GM19043 (cell line): ENCODE results near the gene ZNF148.
A peak's percentile ranks its signal among the peaks of the same experiment; 100 is the strongest.
"Not testable (repeated sequence)": the region's sequence is repeated elsewhere in the genome, so short reads cannot be mapped to it uniquely, and the experiment has no call there.

Experiments
- ATAC-seq: cut with Tn5 transposase; IDR thresholded peaks from one replicate; pipeline ENCODE4 v1.9.1; 2021; ENCODE audit warnings: low read depth; ENCODE audit not compliant: unreplicated experiment

The ZNF148 gene, protein sequence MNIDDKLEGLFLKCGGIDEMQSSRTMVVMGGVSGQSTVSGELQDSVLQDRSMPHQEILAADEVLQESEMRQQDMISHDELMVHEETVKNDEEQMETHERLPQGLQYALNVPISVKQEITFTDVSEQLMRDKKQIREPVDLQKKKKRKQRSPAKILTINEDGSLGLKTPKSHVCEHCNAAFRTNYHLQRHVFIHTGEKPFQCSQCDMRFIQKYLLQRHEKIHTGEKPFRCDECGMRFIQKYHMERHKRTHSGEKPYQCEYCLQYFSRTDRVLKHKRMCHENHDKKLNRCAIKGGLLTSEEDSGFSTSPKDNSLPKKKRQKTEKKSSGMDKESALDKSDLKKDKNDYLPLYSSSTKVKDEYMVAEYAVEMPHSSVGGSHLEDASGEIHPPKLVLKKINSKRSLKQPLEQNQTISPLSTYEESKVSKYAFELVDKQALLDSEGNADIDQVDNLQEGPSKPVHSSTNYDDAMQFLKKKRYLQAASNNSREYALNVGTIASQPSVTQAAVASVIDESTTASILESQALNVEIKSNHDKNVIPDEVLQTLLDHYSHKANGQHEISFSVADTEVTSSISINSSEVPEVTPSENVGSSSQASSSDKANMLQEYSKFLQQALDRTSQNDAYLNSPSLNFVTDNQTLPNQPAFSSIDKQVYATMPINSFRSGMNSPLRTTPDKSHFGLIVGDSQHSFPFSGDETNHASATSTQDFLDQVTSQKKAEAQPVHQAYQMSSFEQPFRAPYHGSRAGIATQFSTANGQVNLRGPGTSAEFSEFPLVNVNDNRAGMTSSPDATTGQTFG

DNA sequence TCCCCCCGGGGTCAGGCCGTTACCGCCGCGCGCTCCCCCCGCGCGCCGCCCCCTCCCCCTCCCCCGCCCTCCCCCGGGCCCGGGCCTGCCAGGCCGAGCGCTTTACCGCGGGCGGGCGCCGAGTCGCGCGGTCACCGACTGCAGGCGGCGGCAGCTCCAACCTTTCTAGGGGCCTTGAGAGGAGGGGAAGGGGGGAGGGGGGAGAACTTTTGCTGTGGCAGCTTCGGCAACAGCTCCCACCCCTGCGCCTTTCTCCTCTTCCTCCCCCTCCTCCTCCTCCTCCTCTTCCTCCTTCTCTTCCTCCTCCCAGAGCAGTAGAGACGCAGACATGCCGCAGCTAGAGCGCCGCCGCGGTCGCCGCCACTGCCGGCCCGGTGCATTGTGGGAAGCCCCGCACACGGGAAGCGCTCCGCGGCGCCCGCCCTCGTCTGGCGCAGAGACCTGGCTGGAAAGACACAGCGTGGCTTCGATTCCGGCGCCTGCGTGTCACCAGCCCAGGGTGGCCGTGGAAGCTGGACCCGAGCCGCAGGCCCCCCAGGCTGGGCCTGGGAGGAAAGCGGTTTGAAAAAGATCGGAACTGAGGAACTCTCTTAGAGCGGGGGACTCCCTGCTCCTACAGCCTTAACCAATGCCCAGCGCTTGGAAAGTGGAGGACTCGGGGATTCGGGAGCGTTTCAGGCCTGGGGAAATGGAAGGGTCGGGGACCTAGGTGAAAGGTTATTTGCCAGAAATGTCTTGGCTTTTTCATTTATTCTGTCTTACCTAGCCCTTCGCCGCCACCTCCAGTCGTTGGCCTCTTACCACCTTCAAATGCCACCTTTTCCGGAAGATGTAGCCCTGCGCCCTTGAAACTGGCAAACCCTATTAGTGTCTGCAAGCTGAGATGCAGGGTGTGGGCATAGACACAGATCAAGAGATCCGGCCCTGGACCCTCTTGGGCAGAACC, at the start of gene ZNF148:
Gene ZNF148, minus strand, starts transcription at position 330 of the 946 bp plus-strand sequence. CDS start 61,685 bp downstream, outside the sequence.
- ATAC-seq, result peak; percentile 82

- no peak for ATAC-seq
These were observed 43.2 kb upstream of the ZNF148 start for GRCh38 chr3:125418306-125418705.

- ATAC-seq, result no peak
These were observed 41.1 kb upstream of the ZNF148 start for GRCh38 chr3:125416235-125416634.

DNA sequence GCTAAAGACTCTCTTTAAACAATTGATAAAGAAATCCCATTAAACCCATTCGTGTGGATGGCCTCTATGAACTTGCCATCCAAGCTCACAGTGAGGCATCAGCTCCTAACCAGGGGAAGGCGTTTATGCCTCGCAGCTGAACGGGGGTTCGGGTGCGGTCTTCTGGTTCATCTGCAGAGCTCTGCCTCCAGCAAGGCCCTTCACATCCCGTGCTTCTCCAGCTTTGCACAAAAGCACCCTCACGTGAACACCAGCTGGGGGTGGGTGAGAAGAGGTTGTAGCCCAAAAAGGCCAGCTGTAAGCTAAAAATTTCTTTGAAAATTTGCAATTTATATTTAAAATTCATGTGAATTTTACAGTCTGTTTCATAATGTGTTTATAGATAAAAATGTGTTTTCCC, 39.5 kb upstream of the ZNF148 start:
- no peak for ATAC-seq

GRCh38 chr3:125410922-125411321, 35.8 kb upstream of the ZNF148 start:
- ATAC-seq, result no peak

DNA sequence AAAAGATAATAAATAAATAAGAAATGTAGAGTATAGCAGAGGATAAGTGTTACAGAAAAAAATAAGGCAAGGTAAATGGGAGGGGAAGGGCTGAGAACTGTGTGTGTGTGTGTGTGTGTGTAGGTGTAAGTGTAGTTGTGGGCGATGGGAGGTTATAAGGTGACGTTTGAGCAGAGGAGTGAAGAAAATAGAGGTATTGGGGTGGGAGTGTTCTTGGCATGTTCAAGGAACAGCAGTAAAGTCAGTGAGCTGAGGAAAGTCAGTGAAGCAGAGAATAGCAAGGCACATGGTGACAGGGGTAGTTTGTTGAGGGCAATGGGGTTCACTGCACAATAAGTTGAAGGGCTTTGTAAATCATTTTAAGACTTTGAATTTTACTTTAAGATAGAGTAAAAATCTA, 30.9 kb upstream of the ZNF148 start:
- ATAC-seq, result no peak

DNA sequence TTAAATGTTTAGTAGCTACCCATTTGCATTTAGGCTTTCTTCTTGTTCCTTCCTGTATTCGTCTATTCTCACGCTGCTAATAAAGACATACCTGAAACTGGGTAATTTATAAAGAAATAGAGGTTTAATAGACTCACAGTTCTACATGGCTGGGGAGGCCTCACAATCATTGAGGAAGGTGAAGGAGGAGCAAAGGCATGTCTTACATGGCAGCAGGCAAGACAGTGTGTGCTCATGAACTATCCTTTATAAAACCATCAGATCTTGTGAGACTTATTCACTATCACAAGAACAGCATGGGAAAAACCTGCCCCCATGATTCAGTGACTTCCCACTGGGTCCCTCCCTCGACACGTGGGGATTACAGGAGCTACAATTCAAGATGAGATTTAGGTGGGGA, 30.4 kb upstream of the ZNF148 start:
- not testable (repeated sequence) for ATAC-seq

DNA sequence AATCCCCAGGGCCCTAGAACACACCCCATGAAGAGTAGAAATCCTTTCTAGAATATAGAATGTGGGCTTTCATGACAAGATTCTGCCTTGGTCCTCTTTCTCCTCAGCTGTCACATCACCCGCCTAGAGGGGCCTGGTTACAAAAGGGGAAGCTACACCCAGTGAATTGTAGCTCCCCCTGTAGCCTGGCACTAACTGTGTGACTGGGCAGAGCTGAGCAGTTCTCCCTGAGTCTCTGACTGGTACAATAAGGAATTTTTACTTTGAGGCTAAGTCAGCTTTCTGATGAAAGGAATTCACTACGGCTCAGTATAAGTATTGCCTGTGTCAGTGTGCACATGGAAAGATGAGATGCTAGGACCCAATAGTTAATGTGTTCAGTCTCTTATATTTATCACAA, 28.7 kb upstream of the ZNF148 start:
- no peak for ATAC-seq

DNA sequence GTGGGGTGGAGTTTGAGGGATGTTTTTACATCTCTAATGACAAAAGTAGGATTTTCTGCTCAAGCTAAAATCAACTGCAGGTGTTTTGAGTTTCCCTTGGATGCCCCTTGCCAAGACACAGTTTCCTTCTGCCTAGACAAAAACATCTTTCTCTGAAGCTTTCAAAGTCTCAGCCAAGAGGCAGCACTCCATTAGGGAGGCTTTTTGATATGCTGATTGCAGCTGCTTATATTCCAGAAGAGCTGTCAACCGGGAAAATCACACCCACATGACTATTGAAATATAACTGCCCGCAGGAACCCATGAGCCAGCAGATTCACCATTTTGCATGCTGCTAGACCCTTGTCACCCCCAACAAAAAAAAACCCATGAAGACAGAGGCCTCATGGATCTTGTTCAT, 27.5 kb upstream of the ZNF148 start:
- no peak for ATAC-seq

- no peak for ATAC-seq
These were observed 26.3 kb upstream of the ZNF148 start for GRCh38 chr3:125401402-125401801.

- ATAC-seq, result no peak
These were observed 23.8 kb upstream of the ZNF148 start for GRCh38 chr3:125398952-125399351.

DNA sequence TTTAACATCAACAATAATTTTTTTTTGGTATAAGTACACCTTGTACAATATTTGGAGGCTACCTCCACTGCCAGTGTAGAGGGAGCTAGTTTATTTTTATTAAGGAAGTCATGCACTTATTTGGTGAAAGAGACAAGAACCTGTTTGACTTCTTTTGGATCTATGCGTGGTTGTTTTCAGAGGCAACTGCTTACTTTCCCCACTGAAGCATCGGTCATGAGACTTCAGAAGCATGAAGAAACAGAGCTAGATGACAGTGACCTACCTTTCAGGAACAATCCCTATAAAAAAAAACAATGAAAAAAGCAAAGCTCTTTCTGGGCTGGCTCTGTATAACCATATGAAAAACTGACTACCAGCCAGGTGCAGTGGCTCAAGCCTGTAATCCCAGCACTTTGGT, 20.0 kb upstream of the ZNF148 start:
- no peak for ATAC-seq

DNA sequence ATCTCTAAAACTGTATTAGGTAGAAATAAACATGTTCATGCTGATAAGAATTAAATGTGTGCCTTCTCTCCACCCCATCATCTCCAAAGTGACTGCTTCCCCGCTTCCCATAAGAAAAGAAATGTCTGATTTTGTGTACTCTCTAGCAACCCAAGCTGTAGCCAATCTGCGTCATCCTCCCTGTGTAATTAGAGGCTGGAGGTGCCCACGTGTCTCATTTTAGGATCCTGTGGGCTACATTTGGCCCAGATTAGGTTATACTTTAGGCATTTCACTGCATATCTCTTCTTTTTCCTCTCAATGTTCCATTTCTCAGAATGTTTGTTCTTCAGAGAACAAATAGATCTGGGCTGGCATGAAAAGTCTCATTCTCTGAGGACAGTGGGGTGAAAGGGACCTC, 19.3 kb upstream of the ZNF148 start:
- ATAC-seq, result no peak

DNA sequence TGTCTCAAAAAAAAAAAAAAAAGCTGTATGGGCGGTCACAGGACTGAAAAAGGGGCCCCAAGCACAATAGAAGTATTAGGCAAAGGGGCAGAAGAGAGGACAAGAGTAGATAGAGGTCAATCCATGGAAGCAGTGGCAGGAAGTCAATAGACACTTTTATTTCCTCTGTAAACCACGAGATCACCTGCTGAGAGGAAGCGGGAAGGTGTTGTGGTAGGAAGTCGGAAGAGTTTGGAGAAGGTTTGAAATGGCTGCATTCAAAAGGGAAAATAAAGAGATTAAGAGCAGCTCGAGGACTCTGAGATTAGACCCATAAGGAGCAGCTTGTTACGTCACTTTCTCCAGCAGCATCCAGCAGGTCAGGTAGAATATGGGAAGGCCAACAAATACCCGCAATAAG, 14.2 kb upstream of the ZNF148 start:
- ATAC-seq, result no peak

GRCh38 chr3:125388369-125388768, 13.2 kb upstream of the ZNF148 start:
- not testable (repeated sequence) for ATAC-seq

DNA sequence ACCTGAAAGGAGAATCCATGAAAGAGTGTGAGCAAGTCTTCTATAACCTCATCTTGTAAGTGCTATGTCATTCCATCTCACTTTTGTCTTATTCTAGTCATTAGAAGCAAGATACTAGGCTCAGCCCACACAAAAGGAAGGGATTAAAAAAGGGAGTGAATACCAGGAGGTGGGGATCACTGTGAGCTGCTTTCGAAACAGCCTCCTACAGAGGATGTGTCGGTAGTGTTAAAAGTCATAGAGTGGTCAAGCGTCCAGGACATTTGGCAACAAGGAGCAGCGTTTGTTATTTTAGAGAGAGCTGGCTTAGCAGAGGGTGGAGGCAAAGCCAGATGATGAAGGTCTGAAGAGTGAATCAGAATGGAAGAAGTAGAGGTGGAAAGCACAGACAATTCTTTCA, 11.7 kb upstream of the ZNF148 start:
- no peak for ATAC-seq

GRCh38 chr3:125383744-125384143, 8.6 kb upstream of the ZNF148 start:
- ATAC-seq, result no peak

- ATAC-seq, result no peak
These were observed 7.2 kb upstream of the ZNF148 start for GRCh38 chr3:125382298-125382697.

- no peak for ATAC-seq
These were observed 6.6 kb upstream of the ZNF148 start for GRCh38 chr3:125381743-125382142.

DNA sequence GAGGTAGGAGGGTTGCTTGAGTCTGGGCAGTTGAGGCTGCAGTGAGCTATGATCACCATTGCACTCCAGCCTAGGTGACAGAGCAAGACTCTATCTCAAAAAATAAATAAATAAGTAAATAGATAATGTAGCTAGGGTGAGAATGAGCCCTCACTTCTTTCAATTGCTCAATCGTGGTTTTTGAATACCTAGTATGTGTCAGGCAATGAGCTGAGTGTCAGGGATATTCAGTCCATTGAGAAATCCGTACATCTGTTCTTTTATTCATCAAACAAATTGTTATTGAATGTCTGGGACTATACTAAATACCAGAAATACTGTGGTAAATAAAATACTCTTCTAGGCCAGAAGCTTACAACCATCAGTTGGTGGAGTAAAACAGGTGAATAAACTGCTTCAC, 6.2 kb upstream of the ZNF148 start:
- ATAC-seq, result no peak

DNA sequence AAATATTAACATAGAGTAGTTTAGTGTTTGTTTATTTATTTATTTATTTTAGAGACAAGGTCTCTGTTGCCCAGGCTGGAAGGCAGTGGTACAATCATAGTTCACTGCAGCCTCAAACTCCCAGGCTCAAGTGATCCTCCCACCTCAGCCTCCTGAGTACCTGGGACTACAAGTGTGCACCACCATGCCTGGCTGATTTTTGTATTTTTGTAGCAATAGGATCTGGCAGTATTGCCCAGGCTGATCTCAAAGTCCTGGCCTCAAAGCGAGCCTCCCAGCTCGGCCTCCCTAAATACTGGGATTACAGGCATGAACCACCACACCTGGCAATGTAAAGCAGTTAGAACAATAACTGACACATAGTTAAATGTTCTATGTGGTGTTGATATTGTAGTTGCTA, 4.4 kb upstream of the ZNF148 start:
- ATAC-seq, result no peak
